HepG2 (cell line): ENCODE data around the gene MXRA7. TPM values are rescaled to one million over a fixed set of nuclear protein-coding genes. Genes with fewer than 3 reads are reported as not detected.

Source experiments
- CSRNP1 ChIP-seq: sonication (generic); formaldehyde crosslinking; IDR thresholded peaks from 2 replicates; pipeline ENCODE4 v1.8.1; 2023; ENCODE audit warnings: mild to moderate bottlenecking, missing genetic modification reagents
- ESRRA ChIP-seq: sonication (generic); formaldehyde crosslinking; IDR thresholded peaks from 2 replicates; pipeline ENCODE4 v1.5.1; 2020; ENCODE audit warnings: mild to moderate bottlenecking, low read depth, missing genetic modification reagents
- FOXA1 ChIP-seq, 2 experiments: fragments of 450-650 bp in 1 of 2; sonication (generic) in 1 of 2; formaldehyde crosslinking in 1 of 2; IDR thresholded peaks; 2 replicates each; pipeline versions ENCODE4 v1.4.0 to v1.6.1; 2016 to 2020; ENCODE audit warnings: missing genetic modification reagents in 1 of 2
- GATAD2A ChIP-seq: IDR thresholded peaks from 2 replicates; pipeline ENCODE4 v1.6.1; 2016
- GRHL1 ChIP-seq: sonication (generic); formaldehyde crosslinking; conservative IDR thresholded peaks from 2 replicates; pipeline ENCODE4 v1.8.0; 2022; ENCODE audit warnings: missing genetic modification reagents
- HDAC2 ChIP-seq: sonication (generic); formaldehyde crosslinking; IDR thresholded peaks from 2 replicates; pipeline ENCODE4 v1.4.0; 2020; ENCODE audit warnings: missing genetic modification reagents
- HNRNPL ChIP-seq: fragments of 200-400 bp; formaldehyde crosslinking; IDR thresholded peaks from 2 replicates; pipeline ENCODE4 v1.6.1; 2017; ENCODE audit warnings: mild to moderate bottlenecking, low read depth, low read length
- HOXA3 ChIP-seq: sonication (generic); formaldehyde crosslinking; IDR thresholded peaks from 2 replicates; pipeline ENCODE4 v1.5.0; 2020; ENCODE audit warnings: missing genetic modification reagents
- KLF15 ChIP-seq: sonication (generic); formaldehyde crosslinking; IDR thresholded peaks from 2 replicates; pipeline ENCODE4 v1.8.1; 2023; ENCODE audit warnings: borderline replicate concordance, mild to moderate bottlenecking, inconsistent platforms, missing genetic modification reagents, mixed read lengths
- NCOR1 ChIP-seq: fragments of 200-600 bp; sonication (generic); IDR thresholded peaks from 2 replicates; pipeline ENCODE4 v1.7.0; 2017; ENCODE audit warnings: antibody characterized with exemption, low read length, borderline replicate concordance
- PHF8 ChIP-seq: sonication (generic); formaldehyde crosslinking; IDR thresholded peaks from 2 replicates; pipeline ENCODE4 v1.5.0; 2020; ENCODE audit warnings: missing genetic modification reagents
- POLR2A ChIP-seq, 2 experiments: IDR thresholded peaks; 2 replicates each; pipeline ENCODE4 v1.6.1; 2011; ENCODE audit warnings: low read depth in 2 of 2, low read length in 2 of 2, mild to moderate bottlenecking in 1 of 2, moderate library complexity in 1 of 2; ENCODE audit not compliant: insufficient read depth in 1 of 2
- SAP130 ChIP-seq: IDR thresholded peaks from 2 replicates; pipeline ENCODE4 v1.6.1; 2016; ENCODE audit warnings: low read depth
- SPEN ChIP-seq: sonication (generic); formaldehyde crosslinking; IDR thresholded peaks from 2 replicates; pipeline ENCODE4 v1.5.1; 2020; ENCODE audit warnings: low read depth, mild to moderate bottlenecking, missing genetic modification reagents
- TMF1 ChIP-seq: sonication (generic); formaldehyde crosslinking; IDR thresholded peaks from 2 replicates; pipeline ENCODE4 v1.8.1; 2022; ENCODE audit warnings: low read depth, missing genetic modification reagents
- TRAFD1 ChIP-seq: sonication (generic); formaldehyde crosslinking; IDR thresholded peaks from 2 replicates; pipeline ENCODE4 v1.5.1; 2020; ENCODE audit warnings: missing genetic modification reagents, mild to moderate bottlenecking, borderline replicate concordance
- XBP1 ChIP-seq: sonication (generic); formaldehyde crosslinking; IDR thresholded peaks from 2 replicates; pipeline ENCODE4 v1.5.0; 2020; ENCODE audit warnings: missing genetic modification reagents
- ZNF124 ChIP-seq: sonication (generic); formaldehyde crosslinking; IDR thresholded peaks from 2 replicates; pipeline ENCODE4 v1.4.0; 2020; ENCODE audit warnings: missing genetic modification reagents
- ZNF362 ChIP-seq: sonication (generic); formaldehyde crosslinking; IDR thresholded peaks from 2 replicates; pipeline ENCODE4 v1.4.0; 2020; ENCODE audit warnings: missing genetic modification reagents, mild to moderate bottlenecking, borderline replicate concordance
- ZSCAN31 ChIP-seq: sonication (generic); formaldehyde crosslinking; IDR thresholded peaks from 2 replicates; pipeline ENCODE4 v1.5.0; 2020; ENCODE audit warnings: low read depth, mild to moderate bottlenecking, missing genetic modification reagents
- polyA plus RNA-seq, 8 experiments: library from polyadenylated mRNA; depleted of rRNA in 3 of 8; stranded (reverse) in 7 of 8; unstranded in 1 of 8; fragments of >200 nt; fragmentation: Illumina TruSeq in 4 of 8; extraction: Trizol in 4 of 8; gene quantifications; 2 replicates each; pipeline versions ENCODE4 v1.2.1 to v1.2.3, GENCODE V29; 2011 to 2016; ENCODE audit warnings: low read depth in 4 of 8, missing spikeins in 1 of 8, mixed read lengths in 1 of 8; ENCODE audit not compliant: insufficient read depth in 1 of 8
- total RNA-seq, 5 experiments: library from RNA; depleted of rRNA; stranded (reverse); fragments of >200 nt; fragmentation: Illumina TruSeq; extraction: Trizol; gene quantifications; 2 replicates each; pipeline ENCODE4 v1.2.3, GENCODE V29; 2016; ENCODE audit warnings: low read depth in 1 of 5
- TF ChIP-seq, protein P1 (sequence below): sonication (generic); formaldehyde crosslinking; IDR thresholded peaks from 2 replicates; pipeline ENCODE4 v1.8.0; 2022; ENCODE audit warnings: missing genetic modification reagents, mild to moderate bottlenecking, moderate library complexity, borderline replicate concordance

MXRA7 gene
- total and polyA plus RNA-seq, 2 of the 13 experiments (the other 11 are each of a cell fraction or from before 2014, with no cell fraction given) = 44.8 to 112 TPM

DNA sequence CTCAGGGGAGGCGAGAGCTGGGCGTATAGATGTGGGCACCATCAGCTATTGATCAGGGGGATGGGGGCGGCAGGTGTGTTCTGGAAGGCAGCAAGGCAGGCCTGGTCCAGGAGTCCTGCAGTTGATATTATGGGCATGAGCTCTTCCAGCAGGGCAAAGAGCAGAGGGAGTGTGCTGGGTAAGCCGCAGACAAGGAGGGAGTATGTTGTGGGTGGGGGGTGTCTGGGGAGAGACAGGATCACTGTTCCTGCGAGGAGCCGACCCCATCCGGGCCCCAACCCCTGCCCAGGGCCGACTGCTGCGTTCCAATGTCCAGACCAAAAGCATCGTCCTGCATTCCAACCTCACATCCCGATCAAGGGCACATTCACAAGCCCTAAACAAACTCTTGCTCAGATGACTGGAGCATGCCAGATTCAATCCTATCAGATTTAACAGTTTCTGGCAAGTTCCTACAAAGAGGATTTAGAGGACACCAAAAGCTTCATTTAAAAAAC is 9.2 kb downstream of the MXRA7 start (continued):
- TF ChIP-seq GATAD2A (CRISPR knock-in tag) = 0 out of 2 replicates have a peak, but pooled peaks have one; percentile 37
- peak in 1 of 2 experiments; percentile 77; a peak in 2 of 4 replicates for TF ChIP-seq POLR2A (IDR thresholded peaks at IDR 0.05; ENCODE audit: insufficient read depth in 1 of 2, low read depth in 2 of 2, low read length in 2 of 2)
- 0 out of 2 replicates have a peak, but pooled peaks have one; percentile 24 for TF ChIP-seq PHF8
- 0 out of 2 replicates have a peak, but pooled peaks have one; percentile 1 for TF ChIP-seq TRAFD1
- TF ChIP-seq ZNF362 (CRISPR knock-in tag) = no peak
- peak; percentile 41 for TF ChIP-seq HDAC2 (CRISPR knock-in tag)
- peak; percentile 70; the same call in 1 of the 2 replicates for TF ChIP-seq TMF1 (CRISPR knock-in tag)
- TF ChIP-seq GRHL1 (CRISPR knock-in tag) = no peak
- TF ChIP-seq FOXA1 (IDR thresholded peaks at IDR 0.05) = no peak
- TF ChIP-seq FOXA1 (CRISPR knock-in tag; IDR thresholded peaks at IDR 0.05) = peak; percentile 5; the same call in 1 of the 2 replicates
- 0 out of 2 replicates have a peak, but pooled peaks have one; percentile 46 for TF ChIP-seq ZNF124 (CRISPR knock-in tag)
- peak; percentile 35; the same call in 1 of the 2 replicates for TF ChIP-seq HOXA3 (CRISPR knock-in tag)
- TF ChIP-seq CSRNP1 (CRISPR knock-in tag) = 0 out of 2 replicates have a peak, but pooled peaks have one; percentile 62
- peak; percentile 63; the same call in 1 of the 2 replicates for TF ChIP-seq SPEN
- 0 out of 2 replicates have a peak, but pooled peaks have one; percentile 12 for TF ChIP-seq ZSCAN31 (CRISPR knock-in tag)
- TF ChIP-seq NCOR1 = 0 out of 2 replicates have a peak, but pooled peaks have one; percentile 26
- no peak for TF ChIP-seq KLF15
- 0 out of 2 replicates have a peak, but pooled peaks have one; percentile 26 for TF ChIP-seq HNRNPL
- TF ChIP-seq XBP1 (CRISPR knock-in tag) = no peak
- TF ChIP-seq, protein P1, sequence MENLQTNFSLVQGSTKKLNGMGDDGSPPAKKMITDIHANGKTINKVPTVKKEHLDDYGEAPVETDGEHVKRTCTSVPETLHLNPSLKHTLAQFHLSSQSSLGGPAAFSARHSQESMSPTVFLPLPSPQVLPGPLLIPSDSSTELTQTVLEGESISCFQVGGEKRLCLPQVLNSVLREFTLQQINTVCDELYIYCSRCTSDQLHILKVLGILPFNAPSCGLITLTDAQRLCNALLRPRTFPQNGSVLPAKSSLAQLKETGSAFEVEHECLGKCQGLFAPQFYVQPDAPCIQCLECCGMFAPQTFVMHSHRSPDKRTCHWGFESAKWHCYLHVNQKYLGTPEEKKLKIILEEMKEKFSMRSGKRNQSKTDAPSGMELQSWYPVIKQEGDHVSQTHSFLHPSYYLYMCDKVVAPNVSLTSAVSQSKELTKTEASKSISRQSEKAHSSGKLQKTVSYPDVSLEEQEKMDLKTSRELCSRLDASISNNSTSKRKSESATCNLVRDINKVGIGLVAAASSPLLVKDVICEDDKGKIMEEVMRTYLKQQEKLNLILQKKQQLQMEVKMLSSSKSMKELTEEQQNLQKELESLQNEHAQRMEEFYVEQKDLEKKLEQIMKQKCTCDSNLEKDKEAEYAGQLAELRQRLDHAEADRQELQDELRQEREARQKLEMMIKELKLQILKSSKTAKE (CRISPR knock-in tag) = peak; percentile 66; the same call in 1 of the 2 replicates
- TF ChIP-seq SAP130 (CRISPR knock-in tag) = 0 out of 2 replicates have a peak, but pooled peaks have one; percentile 6
- peak; percentile 73 for TF ChIP-seq ESRRA (CRISPR knock-in tag)
